GM18508 (cell line): ENCODE measurements around the gene TBC1D1.

Source experiments
- ATAC-seq: cut with Tn5 transposase; IDR thresholded peaks from one replicate; pipeline ENCODE4 v1.9.1; 2021; ENCODE audit warnings: moderate number of reproducible peaks; ENCODE audit not compliant: insufficient read depth, unreplicated experiment

The TBC1D1 gene

DNA sequence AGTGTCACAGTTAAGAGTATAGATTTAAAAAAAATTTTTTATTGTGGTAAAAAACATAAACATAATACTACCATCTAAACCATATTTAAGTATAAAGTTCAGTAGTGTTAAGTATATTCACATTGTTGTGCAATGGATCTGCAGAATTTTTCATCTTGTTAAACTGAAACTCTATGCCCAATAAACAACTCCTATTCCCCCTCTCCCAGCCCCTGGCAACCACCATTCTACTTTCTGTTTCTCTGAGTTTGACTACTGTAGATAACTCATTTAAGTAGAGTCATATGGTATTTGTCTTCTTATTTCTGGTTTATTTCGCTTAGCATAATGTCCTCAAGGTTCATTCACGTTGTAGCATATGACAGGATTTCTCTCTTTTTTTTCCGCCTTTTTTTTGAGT lies 181.7 kb downstream of the TBC1D1 start:
- ATAC-seq, result no peak

DNA sequence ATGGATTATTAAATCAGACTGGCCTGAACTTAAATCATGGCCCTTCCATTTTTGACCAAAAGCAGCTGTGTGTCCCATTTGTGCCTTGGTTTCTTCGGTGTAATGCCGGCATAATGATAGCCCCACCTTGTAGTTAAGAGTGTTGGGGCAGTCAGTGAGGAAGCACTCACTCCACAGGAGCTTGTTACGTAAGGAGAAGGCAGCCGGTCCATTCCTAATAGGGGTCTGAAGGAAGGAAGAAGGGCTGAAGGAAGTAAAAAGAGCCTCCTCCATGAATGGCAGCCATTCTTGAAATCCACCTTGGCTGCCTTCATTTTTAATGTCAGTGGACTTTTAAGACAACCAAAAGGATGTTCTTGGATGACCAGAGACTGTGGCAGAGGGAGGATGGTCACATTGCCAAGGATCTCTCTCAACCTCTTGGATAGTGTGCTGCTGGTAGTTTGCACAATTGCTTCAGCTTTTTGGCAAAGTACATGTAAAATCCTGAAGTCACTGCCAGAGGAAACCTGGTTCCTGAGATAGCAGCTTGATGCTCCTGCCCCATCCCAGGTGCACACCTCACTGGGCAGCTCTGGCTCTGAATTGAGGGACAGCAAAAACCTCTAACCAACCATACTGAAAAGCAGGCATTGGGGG lies 182.8 kb downstream of the TBC1D1 start:
- no peak for ATAC-seq

- no peak for ATAC-seq
These were observed 184.7 kb downstream of the TBC1D1 start for GRCh38 chr4:38075370-38076152.

- ATAC-seq, result no peak
These were observed 185.3 kb downstream of the TBC1D1 start for GRCh38 chr4:38076153-38076669.

DNA sequence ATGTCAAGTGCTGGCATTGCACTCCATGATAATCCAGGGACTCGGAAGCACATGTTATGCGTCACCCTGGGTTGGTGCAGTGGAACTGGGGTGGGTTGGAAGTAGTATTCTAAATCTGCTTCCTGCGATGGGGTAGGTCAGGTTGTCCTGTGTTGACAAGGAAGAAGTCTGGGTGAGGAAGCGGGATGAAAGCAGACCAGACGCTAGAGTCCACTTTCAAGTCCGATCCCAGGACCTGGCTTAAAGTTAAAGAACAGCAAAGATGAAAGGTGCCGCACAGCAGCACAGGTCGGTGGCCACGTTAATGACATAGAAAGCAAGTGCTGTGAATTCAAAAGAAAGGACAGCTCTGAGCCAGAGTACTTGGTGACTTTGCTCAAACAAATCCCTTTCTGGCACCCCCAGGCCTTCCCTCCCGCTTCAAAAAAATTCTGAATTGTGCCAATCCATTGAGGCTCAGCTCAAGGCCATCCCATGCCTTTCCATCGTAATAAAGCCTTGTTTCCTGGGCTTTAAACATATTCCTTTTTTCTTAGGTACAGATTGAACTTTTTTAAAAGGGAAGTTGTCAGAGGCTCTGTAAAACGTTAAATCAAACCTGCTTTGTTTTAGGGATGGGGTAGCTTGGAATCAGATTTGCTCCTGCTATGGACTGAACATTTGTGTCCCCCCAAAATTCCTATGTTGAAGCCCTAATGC lies 187.1 kb downstream of the TBC1D1 start:
- no peak for ATAC-seq

DNA sequence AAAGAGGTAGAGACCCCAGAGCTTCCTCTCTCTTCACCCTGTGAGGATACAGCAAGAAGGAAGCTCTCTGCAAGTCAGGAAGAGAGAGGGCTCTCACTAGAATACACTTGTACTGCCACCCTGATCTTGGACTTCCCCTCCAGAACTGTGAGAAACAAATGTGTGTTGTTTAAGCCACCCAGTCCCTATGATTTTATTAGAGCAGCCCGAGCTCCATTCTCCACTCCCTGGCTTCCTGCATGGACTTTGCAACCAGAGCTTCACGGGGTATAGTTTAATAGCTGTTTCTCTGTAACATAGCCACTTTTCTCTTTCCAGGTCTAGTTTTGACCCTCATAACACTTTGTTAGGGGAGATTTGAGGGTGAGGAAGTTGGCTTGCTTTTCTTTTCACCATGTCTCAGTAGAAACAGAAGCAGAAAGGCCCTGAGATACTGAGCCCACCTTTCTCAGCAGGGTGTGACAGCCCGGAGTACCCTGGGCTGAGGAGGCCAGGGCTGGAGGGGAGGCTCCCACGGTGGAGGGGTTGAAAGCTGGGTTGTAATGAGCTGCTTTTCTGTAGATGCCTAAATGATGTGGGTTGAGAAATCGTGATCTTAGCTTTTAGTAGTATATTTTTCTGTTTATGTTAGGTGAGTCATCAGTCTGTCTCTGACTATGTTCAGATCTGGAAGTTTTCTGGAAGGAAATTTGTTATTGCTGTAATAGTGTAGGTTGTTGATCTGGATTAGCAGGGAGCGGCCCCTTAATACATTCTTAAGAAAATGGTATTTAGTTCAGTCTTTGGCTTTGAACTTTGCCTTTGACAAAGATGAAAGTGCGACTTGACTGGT lies 187.9 kb downstream of the TBC1D1 start:
- ATAC-seq, result no peak

DNA sequence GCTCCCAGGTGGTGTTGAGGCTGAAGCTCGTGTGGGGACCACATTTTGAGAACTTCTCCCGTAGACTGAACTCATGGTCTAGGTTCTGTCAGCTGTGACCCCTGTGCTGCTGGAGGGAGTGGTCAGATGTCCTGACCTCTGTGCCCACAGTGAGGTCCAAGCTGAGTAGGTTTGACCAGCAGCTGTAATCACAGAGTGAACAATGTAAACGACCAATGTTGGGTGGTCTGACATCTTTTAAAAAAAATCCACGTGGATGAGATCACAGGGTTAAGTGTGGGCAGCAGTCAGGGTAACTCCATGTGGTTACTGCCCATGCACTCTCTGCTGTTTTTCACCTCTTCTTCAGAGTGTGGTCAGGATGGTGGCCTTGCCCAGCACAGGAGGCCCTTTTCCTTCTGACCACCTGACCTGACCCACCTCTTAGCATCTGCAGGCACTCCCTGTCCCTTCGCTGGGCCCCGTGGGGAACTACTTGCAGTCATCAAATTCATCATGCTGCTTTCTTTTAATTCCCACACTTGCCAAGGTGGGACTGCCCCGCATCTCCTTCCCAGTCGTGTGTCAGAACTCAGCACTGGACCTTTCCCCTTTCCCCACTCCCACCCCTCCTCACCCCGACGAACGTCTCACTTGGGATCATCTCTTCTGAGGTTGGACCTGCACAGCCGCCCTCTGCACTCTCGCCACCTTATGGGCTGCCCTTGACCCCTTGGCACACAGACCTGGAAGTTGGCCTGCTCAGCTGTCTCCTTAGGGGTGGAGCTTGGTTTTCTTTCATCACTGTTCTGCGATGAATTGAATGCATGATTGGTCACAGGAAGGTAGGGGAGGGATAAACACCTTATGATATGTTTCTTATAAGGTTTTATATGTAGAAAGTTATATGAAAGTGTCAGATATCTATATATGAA lies 189.4 kb downstream of the TBC1D1 start:
- ATAC-seq, result no peak

- ATAC-seq, result no peak
These were observed 191.1 kb downstream of the TBC1D1 start for GRCh38 chr4:38082021-38082420.

- ATAC-seq, result no peak
These were observed 191.8 kb downstream of the TBC1D1 start for GRCh38 chr4:38082424-38083385.

- no peak for ATAC-seq
These were observed 194.2 kb downstream of the TBC1D1 start for GRCh38 chr4:38084877-38085711.

GRCh38 chr4:38085751-38086150 lies 194.9 kb downstream of the TBC1D1 start:
- ATAC-seq, result no peak

DNA sequence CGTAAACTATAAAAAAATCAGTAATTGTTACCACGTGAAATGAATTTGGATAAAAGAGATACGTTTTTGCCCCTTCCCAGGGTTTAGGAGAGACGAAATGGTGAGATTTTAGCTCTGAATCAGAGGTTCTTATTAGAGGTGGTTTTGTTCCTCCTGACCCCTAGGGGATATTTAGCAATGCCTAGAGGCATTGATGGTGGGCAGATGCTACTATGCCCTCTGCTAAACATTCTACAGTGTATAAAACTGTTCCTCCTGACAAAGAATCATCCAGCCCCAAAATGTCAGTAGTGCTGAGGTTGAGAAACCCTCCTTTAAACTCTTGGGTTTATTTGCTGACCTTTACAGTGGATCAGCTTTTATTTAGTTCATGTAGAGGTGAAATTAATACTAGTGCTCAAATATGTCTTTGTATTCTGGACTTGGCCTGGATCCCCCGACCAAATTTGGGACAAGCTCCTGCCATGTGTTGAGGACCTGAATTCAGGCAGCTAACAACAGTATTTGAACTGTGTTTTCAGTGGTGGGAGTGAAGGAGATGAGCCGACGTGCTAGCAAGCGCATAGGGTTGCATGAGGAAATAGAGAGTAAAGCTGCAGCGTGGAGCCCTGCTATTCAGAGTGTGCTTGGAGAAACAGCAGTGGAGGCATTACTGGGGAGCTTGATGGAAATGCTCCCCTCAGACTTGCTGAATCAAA lies 195.4 kb downstream of the TBC1D1 start:
- ATAC-seq, result no peak

- no peak for ATAC-seq
These were observed 196.0 kb downstream of the TBC1D1 start for GRCh38 chr4:38086849-38087226.

- no peak for ATAC-seq
These were observed 197.4 kb downstream of the TBC1D1 start for GRCh38 chr4:38088321-38088720.

DNA sequence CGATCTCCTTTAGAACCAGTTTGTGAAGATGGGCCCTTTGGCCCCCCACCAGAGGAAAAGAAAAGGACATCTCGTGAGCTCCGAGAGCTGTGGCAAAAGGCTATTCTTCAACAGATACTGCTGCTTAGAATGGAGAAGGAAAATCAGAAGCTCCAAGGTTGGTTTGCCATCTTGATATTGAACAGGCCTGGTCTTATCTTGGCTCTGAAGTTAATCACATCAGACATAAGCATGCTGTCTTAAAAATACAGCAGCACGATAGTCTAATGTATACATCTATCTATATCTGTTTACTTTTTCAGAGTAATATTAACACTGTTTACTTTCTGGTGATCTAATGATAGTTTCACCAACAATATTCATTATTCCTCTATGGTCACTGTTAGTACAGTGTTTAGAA lies 199.1 kb downstream of the TBC1D1 start:
- ATAC-seq, result no peak

GRCh38 chr4:38090455-38091246 lies 199.8 kb downstream of the TBC1D1 start:
- no peak for ATAC-seq
